Natural killer cell (primary cell): ENCODE measurements around the gene DNAI7. TPM values are rescaled to one million over a fixed set of nuclear protein-coding genes. Genes with fewer than 3 reads are reported as not detected.

Experiments used
- ATAC-seq, 3 donors: fragments of 150-1000 bp in 2 of 3; fragments of 200-7000 bp in 1 of 3; cut with Tn5 transposase; 1 replicate in 1 of 3; 2 replicates in 2 of 3; pipeline ENCODE4 v1.10.0; 2021; ENCODE audit warnings: mild to moderate bottlenecking in 2 of 3, moderate library complexity in 2 of 3
- DNase-seq, 2 donors: peaks; one replicate each; pipeline versions ENCODE4 v3.0.0 to v3.0.0-alpha.2; 2013 to 2021; ENCODE audit warnings: mixed read lengths in 1 of 2
- H3K27ac ChIP-seq: one replicate; pipeline ENCODE4 v1.5.1; 2013; ENCODE audit warnings: mild to moderate bottlenecking, low read length
- H3K27me3 ChIP-seq: one replicate; pipeline ENCODE4 v1.6.1; 2013; ENCODE audit warnings: low read length; ENCODE audit not compliant: control insufficient read depth, insufficient read depth
- H3K36me3 ChIP-seq: one replicate; pipeline ENCODE4 v1.6.1; 2013; ENCODE audit warnings: low read length; ENCODE audit not compliant: control insufficient read depth, insufficient read depth
- H3K4me1 ChIP-seq: one replicate; pipeline ENCODE4 v1.6.1; 2013; ENCODE audit warnings: low read length; ENCODE audit not compliant: control insufficient read depth, insufficient read depth
- H3K4me3 ChIP-seq: one replicate; pipeline ENCODE4 v1.5.1; 2013; ENCODE audit warnings: low read length
- H3K9me3 ChIP-seq: one replicate; pipeline ENCODE4 v1.6.1; 2013; ENCODE audit warnings: low read length; ENCODE audit not compliant: control insufficient read depth, insufficient read depth
- H3K27ac Mint-ChIP-seq, 2 donors: one replicate each; pipeline ENCODE4 v1.8.0; 2022; ENCODE audit warnings: mild to moderate bottlenecking in 2 of 2, mixed read lengths in 2 of 2, moderate library complexity in 1 of 2
- H3K27me3 Mint-ChIP-seq, 2 donors: one replicate each; pipeline ENCODE4 v1.8.0; 2022; ENCODE audit warnings: low read depth in 2 of 2, mixed read lengths in 2 of 2
- H3K36me3 Mint-ChIP-seq: one replicate; pipeline ENCODE4 v1.8.0; 2022; ENCODE audit warnings: mixed read lengths
- H3K4me1 Mint-ChIP-seq, 2 donors: one replicate each; pipeline ENCODE4 v1.8.0; 2022; ENCODE audit warnings: mixed read lengths in 2 of 2
- H3K4me3 Mint-ChIP-seq: one replicate; pipeline ENCODE4 v1.8.0; 2022; ENCODE audit warnings: mild to moderate bottlenecking, moderate library complexity, mixed read lengths
- H3K9me3 Mint-ChIP-seq, 2 donors: one replicate each; pipeline ENCODE4 v1.8.0; 2022; ENCODE audit warnings: mixed read lengths in 2 of 2
- WGBS: methylation state at CpG from one replicate; pipeline ENCODE4 v1.1.7; 2013; ENCODE audit warnings: missing lambda C conversion rate; ENCODE audit not compliant: insufficient coverage; 5-methylcytosine and 5-hydroxymethylcytosine counted together
- intact Hi-C: fragments of 100-400 bp; cut with micrococcal nuclease; formaldehyde crosslinking; loops from one replicate; pipeline ENCODE4 v1.14.2; 2022
- total RNA-seq, 4 donors: library from RNA; stranded (reverse); fragments of 120-200 nt in 1 of 4; gene quantifications; one replicate each; pipeline versions ENCODE4 v1.2.3 to v1.2.4, GENCODE V29; 2013 to 2022
- TF ChIP-seq, protein P1 (sequence below): fragments of 200-600 bp; IDR thresholded peaks from one replicate; pipeline ENCODE4 v1.8.0; 2022; ENCODE audit warnings: antibody characterized with exemption

The DNAI7 gene
- total RNA-seq, 3 donors from 2014 or later (not counting 1 experiment from before 2014, with no cell fraction given) = 0.15 to 0.59 (median 0.48) TPM

DNA sequence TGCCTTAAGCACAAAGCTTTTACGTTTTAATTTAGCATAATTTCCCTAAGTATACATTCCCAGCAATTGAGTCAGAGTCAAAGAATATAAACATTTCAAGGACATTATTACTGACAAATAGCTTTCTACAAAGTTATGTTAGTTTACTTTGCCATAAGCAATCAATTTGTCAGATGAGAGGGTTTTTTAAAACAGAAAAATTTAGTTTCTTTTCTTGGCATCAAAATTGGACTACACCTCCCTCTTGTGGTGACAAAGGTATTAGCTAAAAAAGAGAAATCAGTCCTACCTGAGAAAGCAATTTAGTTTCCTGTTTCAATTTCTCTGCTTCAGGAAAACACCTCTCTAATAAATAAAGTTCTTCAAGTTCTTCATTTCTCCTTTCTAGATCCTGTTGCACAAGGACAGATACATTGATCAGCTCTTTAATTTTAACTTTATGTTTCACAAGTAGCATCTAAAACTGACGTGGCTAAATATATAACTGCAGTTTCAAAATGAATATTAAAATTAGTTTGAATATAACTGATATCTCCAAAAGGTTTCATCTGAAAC lies 39.9 kb downstream of the DNAI7 start:
- ATAC-seq = peak in 2 of 3 donors; percentile 48 to 49
- Histone ChIP-seq H3K4me1 (no peaks in the 10 kb centered on the region), H3K27ac (no peak overlapping the region), H3K9me3 (no peaks in the 10 kb centered on the region), H3K27me3 (no peaks in the 10 kb centered on the region), H3K4me3 (no peak overlapping the region), H3K36me3 (no peaks in the 10 kb centered on the region)
- TF ChIP-seq, protein P1, sequence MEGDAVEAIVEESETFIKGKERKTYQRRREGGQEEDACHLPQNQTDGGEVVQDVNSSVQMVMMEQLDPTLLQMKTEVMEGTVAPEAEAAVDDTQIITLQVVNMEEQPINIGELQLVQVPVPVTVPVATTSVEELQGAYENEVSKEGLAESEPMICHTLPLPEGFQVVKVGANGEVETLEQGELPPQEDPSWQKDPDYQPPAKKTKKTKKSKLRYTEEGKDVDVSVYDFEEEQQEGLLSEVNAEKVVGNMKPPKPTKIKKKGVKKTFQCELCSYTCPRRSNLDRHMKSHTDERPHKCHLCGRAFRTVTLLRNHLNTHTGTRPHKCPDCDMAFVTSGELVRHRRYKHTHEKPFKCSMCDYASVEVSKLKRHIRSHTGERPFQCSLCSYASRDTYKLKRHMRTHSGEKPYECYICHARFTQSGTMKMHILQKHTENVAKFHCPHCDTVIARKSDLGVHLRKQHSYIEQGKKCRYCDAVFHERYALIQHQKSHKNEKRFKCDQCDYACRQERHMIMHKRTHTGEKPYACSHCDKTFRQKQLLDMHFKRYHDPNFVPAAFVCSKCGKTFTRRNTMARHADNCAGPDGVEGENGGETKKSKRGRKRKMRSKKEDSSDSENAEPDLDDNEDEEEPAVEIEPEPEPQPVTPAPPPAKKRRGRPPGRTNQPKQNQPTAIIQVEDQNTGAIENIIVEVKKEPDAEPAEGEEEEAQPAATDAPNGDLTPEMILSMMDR = peak; percentile 78
- no peaks in the 10 kb centered on the region for H3K36me3 Mint-ChIP-seq
- H3K9me3 Mint-ChIP-seq = no peaks in the 10 kb centered on the region
- intact Hi-C loops = loop anchor here (1.0 kb wide), 2 partner anchors 164 to 232 kb away; no protein-coding TSS in a partner anchor
- H3K4me3 Mint-ChIP-seq = no peak overlapping the region
- peak in 1 of 2 donors; percentile 74 for DNase-seq
- no peaks in the 10 kb centered on the region for H3K27me3 Mint-ChIP-seq
- 93% methylated on average over 1 of the region's 2 CpGs for WGBS
- H3K4me1 Mint-ChIP-seq = no peaks in the 10 kb centered on the region
- H3K27ac Mint-ChIP-seq = no peak overlapping the region

DNA sequence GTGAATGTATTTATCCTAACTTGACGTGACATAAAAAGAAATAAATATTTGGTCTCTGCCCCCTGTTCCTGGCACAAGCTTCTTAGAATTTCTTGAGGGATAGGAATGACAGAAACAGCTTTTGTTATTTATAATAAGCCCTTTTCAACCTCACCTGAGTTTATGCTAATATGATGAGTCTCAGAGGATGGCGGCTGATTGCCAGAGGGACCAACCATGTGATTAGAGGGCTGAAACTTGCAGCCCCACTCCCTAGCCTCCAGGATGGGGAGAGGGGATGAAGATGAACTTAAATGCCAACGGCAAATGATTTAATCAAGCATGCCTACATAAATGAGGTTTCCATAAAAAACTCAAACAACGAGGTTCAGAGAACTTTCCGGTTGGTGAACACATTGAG lies 42.9 kb downstream of the DNAI7 start:
- no peaks in the 10 kb centered on the region for H3K36me3 ChIP-seq
- no peak overlapping the region for H3K27ac ChIP-seq
- DNase-seq (no peak), ATAC-seq (no peak)
- no peaks in the 10 kb centered on the region for H3K36me3 Mint-ChIP-seq
- H3K4me1 Mint-ChIP-seq = no peaks in the 10 kb centered on the region
- H3K4me3 Mint-ChIP-seq = no peak overlapping the region
- H3K27me3 ChIP-seq = no peaks in the 10 kb centered on the region
- no peaks in the 10 kb centered on the region for H3K4me1 ChIP-seq
- H3K27me3 Mint-ChIP-seq = no peaks in the 10 kb centered on the region
- H3K4me3 ChIP-seq = no peak overlapping the region
- no peaks in the 10 kb centered on the region for H3K9me3 ChIP-seq
- 75% methylated on average over 4 of the region's 5 CpGs for WGBS
- H3K9me3 Mint-ChIP-seq = no peaks in the 10 kb centered on the region
- TF ChIP-seq, protein P1 = no peak
- no peak overlapping the region for H3K27ac Mint-ChIP-seq
- intact Hi-C loops = no loop called here

DNA sequence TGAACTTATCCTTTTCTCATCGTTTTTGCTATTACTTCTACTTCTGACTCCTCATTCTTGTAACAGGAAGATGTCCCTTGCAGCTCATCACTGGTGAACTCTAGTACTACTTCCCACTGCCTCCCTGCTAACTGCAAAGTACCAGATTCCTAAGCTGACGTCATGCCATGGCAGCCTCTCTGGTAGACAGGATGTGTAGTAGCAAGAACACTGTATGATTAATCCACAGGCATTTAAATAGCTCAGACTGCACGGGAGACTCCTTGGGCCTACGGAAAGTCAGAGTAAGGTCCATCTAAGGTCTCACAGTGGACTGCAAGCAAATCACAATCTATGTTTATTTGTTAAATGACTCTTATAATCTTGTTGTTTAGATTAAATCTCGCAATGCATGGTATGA lies 43.5 kb downstream of the DNAI7 start:
- no peak for ATAC-seq

More for the DNA sequence above, 43.5 kb downstream of the DNAI7 start:
- Histone ChIP-seq H3K4me1 (no peaks in the 10 kb centered on the region), H3K27ac (no peak overlapping the region), H3K9me3 (no peaks in the 10 kb centered on the region), H3K27me3 (no peaks in the 10 kb centered on the region), H3K4me3 (no peak overlapping the region), H3K36me3 (no peaks in the 10 kb centered on the region)
- no peaks in the 10 kb centered on the region for H3K36me3 Mint-ChIP-seq
- WGBS = 72% methylated on average over 4 of the region's 5 CpGs
- no peak overlapping the region for H3K4me3 Mint-ChIP-seq
- no peak overlapping the region for H3K27ac Mint-ChIP-seq
- no peak for DNase-seq
- TF ChIP-seq, protein P1 = no peak
- intact Hi-C loops = no loop called here
- no peaks in the 10 kb centered on the region for H3K4me1 Mint-ChIP-seq
- H3K27me3 Mint-ChIP-seq = no peaks in the 10 kb centered on the region
- no peaks in the 10 kb centered on the region for H3K9me3 Mint-ChIP-seq
